NCI-H128 (cell line): Measurements from ENCODE around the gene PROZ.

Experiments used
- DNase-seq: peaks from one replicate; lab custom pipeline; 2025; ENCODE audit not compliant: unreplicated experiment; lab: John Stamatoyannopoulos, UW

Gene PROZ

DNA sequence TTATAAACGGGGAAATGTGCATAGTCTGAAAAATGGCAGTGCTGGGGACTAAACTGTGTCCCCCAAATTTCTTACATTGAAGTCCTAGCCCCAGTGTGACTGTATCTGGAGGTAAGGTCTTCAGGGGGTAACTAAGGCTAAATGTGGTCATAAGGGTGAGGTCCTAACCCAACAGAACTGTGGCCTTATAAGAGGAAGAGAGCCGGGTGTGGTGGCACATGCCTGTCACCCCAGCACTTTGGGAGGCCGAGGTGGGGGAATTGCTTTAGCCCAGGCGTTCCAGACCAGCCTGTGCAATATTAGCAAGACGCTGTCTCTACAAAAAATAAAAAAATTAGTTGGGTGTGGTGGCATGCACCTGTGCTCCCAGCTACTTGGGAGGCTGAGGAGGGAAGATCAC, 17.8 kb downstream of the PROZ start:
- no peak for DNase-seq

DNA sequence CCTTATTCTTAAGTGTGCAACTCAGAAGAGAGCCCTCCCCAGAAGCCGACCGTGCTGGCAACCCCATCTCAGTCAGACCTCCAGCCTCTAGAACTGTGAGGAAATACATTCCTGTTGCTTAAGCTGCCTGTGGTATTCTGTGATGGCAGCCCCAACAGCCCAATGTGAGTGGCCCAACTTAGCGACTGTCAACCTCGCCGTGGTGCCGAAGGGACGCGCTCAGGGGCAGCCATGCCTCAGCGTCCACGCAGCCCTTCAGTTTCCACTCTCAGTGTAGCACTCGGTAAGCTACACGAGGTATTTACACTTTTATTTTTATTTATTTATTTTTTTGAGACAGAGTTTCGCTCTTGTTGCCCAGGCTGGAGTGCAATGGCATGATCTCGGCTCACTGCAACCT, 18.4 kb downstream of the PROZ start:
- DNase-seq: no peak

DNA sequence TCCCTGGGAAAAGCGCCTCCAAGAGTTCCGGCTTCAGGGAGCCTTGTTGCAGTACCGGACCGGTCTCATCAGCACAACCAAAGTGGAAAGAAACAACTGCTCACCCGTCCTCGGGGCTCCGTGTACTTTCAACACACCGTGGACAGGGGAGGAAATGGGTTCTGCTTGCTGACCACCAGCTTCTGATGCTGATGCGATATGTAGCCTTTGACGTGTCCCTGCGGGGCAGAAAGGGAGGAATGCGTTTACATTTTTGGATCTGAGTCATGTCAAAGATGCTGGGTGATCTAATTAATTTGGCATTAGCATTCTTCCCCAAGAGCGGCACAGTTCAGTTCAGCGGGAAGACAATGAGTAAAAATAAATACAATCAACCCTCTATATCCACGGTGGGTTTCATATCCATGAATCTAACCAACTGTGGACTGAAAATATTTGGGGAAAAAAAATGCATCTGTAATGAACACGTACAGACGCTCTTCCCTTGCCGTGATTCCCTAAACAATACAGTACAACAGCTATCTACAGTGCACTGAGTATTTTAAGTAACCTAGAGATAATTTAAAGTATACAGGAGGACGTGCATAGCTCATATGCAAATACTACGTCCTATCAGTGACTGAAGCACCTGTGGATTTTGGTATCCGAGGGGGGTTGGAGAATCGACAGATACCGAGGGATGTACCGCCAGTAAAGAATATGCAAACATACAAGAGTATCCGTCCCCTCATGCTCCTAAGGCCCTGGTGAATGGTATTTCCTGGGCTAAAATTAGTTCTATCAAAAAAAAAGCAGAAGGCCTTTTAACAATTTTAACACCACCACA, 19.8 kb downstream of the PROZ start:
- no peak for DNase-seq

DNA sequence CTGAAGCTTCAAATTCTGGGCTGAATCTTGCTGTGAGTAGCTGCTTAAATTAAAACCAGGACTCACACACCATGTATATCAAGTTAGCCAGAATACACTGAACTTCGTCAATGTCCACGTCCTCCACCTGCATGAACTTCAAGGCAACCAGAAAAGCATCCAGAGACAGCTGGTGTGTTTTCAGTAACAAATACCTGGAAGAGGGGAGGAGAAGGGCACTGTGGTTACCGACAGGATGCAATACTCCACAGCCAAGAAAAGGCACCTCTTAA, 20.4 kb downstream of the PROZ start:
- DNase-seq: no peak

DNA sequence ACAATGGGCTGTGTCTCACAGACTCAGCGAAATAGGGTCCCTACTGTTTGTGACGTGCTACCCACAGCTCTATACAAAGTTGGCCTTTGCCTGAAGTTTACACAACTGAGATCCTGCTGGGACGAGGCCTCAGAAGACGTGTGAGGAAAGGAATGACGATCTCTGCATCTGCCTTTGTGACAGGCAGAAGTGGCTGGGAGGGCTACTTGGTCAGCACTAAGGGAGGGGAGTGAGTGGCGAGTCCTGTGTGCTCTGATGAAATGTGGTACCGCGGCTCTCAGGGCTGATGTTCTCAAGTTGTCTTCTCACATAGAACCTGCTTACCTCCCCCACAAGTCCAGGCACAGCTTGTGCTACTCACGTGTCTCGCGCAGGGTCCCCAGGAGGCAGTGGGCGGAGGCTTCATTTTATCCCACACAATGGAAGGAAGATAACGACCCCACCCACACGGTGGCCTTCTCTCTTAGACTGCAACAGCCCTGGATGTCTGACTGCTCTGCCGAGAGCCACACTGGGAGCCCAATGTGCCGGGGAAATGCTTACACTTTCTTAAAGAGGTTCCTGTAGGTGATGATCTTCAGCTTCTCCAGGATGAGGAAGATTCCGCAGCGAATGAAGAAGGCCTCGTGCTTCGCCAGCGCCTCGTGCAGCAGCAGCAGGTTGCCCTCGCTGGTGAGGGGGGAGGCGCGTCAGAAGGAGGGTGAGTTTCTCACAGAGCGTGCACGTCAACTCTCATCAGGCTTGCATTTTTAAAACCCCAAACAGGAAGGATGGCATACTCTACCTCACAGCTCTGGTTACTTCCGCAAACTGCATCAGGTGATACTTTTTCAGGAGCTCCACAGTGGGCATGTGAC, 21.2 kb downstream of the PROZ start:
- DNase-seq: no peak

DNA sequence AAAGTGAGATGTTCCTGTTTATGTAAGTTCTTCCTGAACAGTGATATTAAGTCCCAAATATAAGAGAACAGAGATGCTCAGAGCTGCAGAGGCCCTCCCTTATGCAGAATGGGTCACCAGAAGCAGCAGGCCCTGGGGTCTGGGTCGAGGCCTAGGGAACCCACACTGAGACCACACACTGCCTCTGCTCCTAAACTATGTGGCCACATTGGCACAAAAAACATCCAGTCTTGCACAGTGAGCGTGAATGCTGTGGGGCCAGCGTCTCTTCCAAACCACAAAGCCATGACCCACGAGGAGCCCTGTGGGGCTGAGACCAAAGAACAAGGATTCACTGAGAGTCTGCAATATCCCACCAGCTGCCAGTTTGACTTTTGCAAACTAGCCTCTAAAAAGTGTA, 23.6 kb downstream of the PROZ start:
- DNase-seq: no peak

DNA sequence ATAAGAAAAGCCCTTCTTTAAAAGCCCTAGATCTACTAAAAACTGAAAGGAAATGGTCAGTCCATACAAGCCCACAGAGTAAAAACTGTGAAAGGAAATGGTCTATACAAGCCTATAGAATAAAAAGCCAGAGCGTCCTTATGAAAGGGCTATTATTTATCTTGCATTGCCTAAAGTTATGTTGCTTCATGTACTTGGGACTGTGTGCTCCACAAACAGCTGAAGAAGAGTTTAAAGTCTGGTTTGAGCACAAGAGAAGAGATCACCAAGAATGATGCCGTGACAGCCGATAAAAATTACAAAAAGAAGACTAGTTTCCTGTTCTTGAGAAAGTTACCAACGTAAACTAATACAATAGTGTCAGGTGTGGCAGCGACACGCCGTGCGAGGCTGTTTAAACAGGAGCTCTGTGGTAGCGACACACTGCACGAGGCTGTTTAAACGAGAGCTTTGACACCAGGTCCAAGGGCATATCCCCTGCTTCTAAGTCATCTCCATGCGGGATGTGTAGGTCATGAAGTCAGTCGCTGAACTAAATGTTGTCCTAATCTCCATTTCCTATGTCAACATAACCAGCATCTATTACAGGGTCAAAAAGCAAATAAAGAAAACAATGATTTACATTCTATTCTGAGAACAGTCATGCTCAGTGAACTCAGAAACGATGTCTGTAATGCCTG, 25.1 kb downstream of the PROZ start:
- DNase-seq: no peak

DNA sequence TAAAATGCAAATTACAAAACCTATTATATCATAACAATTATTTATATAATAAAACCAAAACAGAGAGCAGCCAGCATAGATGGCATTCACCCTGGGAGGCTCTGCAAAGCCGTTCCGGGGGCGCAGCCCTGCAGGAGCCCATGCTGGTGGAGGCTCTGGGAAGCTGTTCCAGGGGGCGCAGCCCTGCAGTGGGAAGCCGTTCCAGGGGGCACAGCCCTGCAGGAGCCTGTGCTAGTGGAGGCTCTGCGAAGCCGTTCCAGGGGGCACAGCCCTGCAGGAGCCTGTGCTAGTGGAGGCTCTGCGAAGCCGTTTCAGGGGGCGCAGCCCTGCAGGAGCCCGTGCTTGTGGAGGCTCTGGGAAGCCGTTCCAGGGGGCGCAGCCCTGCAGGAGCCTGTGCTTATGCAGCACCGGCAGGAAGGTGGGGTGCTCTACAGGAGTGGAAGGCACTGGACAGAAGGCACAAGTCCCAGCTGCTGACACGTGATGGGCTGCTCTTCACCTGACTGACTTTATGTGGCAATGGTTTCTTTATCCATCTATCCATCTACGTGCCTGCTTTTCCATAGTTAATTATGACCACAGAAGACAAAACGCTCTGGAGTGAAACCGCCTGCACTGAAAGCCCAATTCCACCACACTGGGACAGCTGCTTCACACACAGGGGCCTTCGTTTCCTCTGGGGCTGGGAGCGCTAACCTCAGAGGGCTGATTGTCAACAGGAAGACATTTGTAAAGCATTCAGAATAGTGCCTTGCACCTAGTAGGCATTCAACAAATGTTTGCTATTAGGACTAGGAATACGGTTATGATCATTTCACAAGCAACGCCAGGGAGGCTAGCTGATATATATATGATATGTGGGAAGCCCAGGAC, 26.4 kb downstream of the PROZ start:
- DNase-seq: no peak

DNA sequence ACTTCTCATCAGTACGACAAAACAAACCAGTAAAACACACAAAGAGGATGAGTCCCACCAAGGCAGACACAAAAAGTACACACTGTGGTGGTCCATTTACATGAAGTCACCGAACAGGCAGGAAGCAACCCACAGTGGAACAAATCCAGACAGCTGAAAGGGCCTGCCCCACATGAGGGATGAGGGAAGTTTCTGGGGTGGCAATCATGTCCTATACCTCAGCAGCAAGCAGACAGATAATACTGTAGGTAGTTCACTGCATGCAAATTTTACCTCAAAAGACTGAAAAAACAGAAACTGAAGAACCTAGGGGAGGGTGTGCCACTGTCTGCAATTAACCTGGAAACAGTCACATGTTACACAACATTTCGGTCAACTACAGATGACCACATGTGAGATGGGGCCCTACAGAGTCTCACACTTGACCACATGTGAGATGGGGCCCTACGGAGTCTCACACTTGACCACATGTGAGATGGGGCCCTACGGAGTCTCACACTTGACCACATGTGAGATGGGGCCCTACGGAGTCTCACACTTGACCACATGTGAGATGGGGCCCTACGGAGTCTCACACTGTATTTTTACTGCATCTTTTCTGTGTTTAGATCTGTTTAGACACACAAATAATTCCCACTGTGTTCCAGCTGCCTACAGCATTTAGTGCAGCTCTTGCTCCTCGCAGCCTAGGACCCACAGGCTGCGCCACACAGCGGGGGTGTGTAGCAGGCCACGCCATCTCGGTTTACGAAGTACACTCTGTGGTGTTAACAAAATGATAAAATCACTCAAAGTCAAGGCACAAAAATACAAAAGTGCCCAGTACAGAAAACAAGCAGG, 27.8 kb downstream of the PROZ start:
- DNase-seq: no peak

DNA sequence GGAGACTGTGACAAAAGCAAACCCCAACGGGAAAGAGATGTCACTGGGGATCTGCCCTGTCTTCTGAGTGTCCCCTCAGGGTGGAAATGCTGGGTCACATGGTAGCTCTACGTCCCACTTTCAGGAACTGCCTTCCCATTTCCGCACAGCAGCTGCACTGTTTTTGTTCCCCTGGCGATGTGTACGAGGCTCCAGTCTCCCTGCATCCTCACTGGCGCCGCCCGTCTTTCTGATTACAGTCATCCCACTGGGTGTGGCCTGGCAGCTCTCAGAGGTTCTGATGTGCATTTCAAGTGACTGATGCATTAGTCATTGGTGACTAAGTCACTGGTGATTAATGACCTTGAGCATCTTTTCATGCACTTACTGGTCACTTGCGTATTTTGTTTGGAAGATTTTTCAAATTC, 28.8 kb downstream of the PROZ start:
- no peak for DNase-seq

DNA sequence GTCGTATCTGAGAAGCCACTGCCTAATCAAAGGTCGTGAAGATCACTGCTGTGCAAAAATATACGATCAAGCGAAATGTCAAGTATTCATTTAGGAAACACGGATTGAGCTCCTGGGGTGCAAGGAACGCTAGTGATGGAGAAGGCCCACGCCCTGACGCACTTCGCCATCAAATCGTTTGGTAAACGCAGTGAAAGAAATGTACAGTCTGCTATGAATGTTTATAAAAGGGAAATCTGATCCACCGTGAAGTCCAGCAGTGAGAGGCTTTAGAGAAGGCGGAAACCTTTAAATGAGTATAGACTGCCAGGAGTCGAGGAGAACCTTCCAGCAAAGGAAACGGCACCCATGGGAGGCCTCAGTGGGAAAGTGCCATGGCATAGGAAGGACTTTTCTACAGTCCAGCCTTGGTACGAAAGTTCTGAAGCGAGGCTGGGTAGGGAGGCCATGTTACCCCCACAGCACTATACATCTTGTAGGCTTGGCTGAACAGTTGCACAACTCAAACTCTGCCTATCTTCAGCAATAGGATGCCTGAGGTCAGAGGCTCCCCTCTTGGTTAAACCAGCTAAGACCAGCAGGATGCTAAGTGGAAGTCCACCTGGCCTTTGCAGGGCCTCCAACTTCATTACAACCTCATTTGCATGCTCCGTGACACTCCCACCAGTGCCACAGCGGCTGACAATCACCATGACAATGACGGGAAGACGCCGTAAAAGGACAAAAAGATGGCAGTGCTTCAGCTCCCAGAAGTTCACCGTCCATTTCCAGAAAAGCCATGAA, 29.6 kb downstream of the PROZ start:
- no peak for DNase-seq

DNA sequence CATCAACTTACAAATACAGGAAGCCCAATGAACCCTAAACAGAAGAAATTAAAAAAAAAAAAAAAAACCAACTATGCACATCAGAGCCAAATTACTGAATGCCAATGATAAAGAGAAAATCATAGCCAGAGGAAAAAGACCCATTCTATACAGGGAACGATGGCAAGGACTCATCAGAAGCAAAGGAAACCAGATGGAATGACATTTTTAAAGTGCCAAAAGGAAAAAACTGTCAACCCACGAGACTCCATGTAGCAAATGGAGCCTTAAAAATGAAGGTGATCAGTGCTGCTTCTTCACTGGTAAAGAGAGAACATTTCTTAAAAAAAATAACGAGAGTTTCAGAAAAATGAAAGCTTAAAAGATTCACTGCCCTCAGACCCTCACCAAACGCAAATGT, 31.7 kb downstream of the PROZ start:
- no peak for DNase-seq

DNA sequence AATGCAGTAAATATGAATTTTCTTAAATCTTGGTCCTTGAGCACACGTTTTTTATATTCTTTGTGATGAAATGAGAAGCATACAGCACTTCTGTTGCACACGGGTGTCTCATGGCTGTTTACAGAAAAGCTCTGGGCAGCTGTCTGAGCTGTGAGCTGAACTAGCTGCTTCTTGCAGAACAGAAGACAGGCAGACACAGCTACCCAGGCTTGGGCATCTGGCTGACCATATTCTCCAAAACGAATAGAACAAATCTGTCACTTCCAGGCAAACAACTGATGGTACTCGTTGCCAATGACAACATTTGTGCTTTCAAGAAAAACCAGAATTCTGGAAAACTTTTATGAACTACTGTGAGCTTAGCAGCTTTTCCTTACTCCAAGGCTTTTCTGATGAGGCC, 33.8 kb downstream of the PROZ start:
- DNase-seq: no peak

DNA sequence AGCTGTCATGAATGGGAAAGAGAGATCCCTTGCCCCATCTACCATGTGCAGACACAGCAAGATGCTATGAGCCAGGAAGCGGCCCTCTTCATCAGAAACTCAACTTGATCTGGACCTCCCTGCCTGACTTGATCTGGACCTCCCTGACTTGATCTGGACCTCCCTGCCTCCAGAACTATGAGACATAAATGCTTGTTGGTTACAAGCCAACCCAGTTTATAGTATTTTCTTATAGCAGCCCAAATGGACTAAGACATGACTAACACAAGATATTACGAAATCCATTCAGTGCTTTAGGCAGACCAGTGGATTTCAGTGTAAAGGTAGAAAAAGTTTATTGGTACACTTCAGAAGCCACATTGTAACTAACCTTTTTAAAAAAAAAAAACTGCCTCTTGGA, 34.5 kb downstream of the PROZ start:
- no peak for DNase-seq

DNA sequence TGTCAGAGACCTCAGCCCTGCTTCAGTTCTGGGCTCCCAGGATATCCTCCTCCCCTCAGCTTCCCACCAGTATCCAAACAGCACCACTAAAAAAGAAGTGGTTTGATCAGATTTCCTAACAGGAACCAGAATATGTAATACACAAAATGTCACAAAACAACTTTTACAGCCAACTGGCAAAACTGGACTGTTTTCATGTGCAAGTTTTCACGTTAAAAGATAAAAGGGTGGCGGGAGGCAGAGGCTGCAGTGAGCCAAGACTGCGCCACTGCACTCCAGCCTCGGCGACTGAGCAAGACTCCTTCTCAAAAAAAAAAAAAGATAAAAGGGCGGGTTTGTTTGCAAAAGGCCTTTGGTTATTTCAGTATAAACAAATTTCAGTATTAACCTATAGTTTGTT, 36.9 kb downstream of the PROZ start:
- no peak for DNase-seq

DNA sequence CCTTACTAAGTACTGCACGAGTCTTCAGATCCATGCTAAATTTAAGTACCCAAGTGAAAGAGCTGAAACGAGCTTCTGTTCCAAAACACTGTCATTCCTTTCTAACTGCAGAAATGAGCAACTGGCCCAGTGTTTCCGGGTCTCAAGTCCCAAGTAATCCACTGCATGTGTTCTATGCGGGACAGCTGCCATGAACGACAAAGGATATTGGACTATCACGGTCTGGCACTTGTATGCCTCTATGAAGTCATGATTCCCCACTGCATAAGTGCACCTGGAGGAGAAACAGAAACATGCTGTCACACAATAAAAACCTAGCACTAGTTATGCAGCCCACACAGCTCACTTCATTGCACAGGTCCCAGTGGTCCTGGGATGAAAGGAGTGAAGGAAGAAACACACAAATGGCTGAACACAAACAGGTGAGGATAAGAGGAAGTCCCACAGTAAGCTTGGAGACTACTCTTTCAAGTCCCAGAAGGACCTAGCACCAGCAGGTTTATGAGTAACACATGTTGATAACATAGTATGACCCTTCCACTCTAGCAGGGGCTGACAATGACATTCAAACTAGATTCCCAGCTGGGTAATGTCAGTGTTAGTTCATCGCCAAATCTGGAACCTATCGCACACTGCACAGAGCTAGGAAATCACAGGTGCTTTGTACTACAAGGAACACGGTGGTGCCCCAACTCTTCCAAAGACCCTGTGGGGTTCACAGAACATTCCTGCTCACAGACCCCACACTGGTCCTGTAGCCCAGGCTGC, 38.7 kb downstream of the PROZ start:
- DNase-seq: no peak

DNA sequence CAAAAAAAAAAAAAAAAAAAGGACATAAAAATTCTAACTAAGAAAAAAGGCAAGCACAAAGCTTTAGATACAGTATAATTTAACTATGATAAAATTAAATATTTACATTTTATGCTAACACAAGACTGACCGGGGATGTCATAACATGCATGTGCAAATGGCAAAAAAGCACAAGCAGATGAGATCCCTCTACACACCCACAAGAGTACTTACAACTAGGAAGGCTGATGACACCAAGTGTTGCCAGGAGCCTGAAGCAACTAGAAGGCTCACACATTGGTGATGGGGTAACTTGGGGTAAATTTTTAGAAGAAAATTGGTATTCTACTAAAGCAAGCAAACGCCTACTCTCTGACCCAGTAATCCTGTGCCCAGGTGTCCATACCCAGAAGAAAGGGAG, 43.4 kb downstream of the PROZ start:
- no peak for DNase-seq

DNA sequence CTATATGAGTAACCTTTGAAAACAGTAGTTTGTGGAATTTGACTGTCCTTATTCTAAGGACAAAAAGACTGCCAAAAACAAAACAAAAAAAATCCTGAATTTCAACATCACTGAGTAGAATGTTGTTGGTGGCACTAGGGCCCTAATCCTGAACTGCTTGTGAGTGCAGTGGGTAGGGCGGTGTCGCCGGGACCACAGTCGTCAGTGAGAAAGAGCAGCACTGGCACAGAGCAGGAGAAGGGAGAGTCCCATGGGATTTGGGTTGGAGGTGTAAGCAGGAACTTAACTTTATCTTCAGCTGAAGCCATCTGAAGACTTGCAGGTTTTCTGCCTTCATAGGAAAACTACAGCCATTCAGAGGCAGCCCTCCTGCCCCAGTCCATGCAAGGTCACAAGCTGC, 44.5 kb downstream of the PROZ start:
- no peak for DNase-seq
